Fibroblast of lung (primary cell): ENCODE data around the gene NACA. TPM values are rescaled to one million over a fixed set of nuclear protein-coding genes. Genes with fewer than 3 reads are reported as not detected.
A peak's percentile ranks its signal among the peaks of the same experiment; 100 is the strongest.

ENCODE experiments used
- DNase-seq, 2 donors: peaks; one replicate each; pipeline versions ENCODE4 v3.0.0 to v3.0.0-alpha.2; 2010; ENCODE audit warnings: low read depth in 2 of 2
- H2AFZ ChIP-seq: 2 replicates; pipeline ENCODE4 v1.5.1; 2012; ENCODE audit warnings: low read length, control low read depth, inconsistent platforms
- H3K27ac ChIP-seq: 2 replicates; pipeline ENCODE4 v1.5.1; 2011; ENCODE audit warnings: low read length, control low read depth; ENCODE audit not compliant: insufficient read depth
- H3K27me3 ChIP-seq: 2 replicates; pipeline ENCODE4 v1.5.1; 2011; ENCODE audit warnings: mild to moderate bottlenecking, low read length; ENCODE audit not compliant: control insufficient read depth, insufficient read depth
- H3K36me3 ChIP-seq: 2 replicates; pipeline ENCODE4 v1.5.1; 2011; ENCODE audit warnings: low read length; ENCODE audit not compliant: control insufficient read depth, insufficient read depth
- H3K4me1 ChIP-seq: 2 replicates; pipeline ENCODE4 v1.5.1; 2011; ENCODE audit warnings: low read length; ENCODE audit not compliant: control insufficient read depth, insufficient read depth; ENCODE audit errors: extremely low read depth
- H3K4me2 ChIP-seq: 2 replicates; pipeline ENCODE4 v1.5.1; 2011; ENCODE audit warnings: low read length, control low read depth; ENCODE audit not compliant: insufficient read depth; ENCODE audit errors: extremely low read depth
- H3K4me3 ChIP-seq, 4 experiments: fragments of 200-600 bp in 1 of 4; sonication (generic) in 1 of 4; replicated peaks in 1 of 4; 2 replicates each; pipeline ENCODE4 v1.5.1; 2011 to 2016; ENCODE audit warnings: low read length in 4 of 4, low read depth in 3 of 4, mild to moderate bottlenecking in 3 of 4, control low read depth in 2 of 4, inconsistent platforms in 1 of 4, mixed read lengths in 1 of 4; ENCODE audit not compliant: insufficient read depth in 1 of 4; ENCODE audit errors: control extremely low read depth in 1 of 4
- H3K79me2 ChIP-seq: 2 replicates; pipeline ENCODE4 v1.5.1; 2012; ENCODE audit warnings: mild to moderate bottlenecking, low read length, inconsistent platforms; ENCODE audit not compliant: control insufficient read depth, insufficient read depth
- H3K9ac ChIP-seq: 2 replicates; pipeline ENCODE4 v1.5.1; 2011; ENCODE audit warnings: mild to moderate bottlenecking, low read length, control low read depth; ENCODE audit not compliant: insufficient read depth
- H3K9me3 ChIP-seq: 2 replicates; pipeline ENCODE4 v1.5.1; 2012; ENCODE audit warnings: low read depth, low read length; ENCODE audit not compliant: control insufficient read depth, insufficient read depth
- H4K20me1 ChIP-seq: 2 replicates; pipeline ENCODE4 v1.5.1; 2011; ENCODE audit warnings: low read length; ENCODE audit not compliant: control insufficient read depth, insufficient read depth; ENCODE audit errors: extremely low read depth
- EZH2 ChIP-seq: IDR thresholded peaks from 2 replicates; pipeline ENCODE4 v1.5.1; 2012; ENCODE audit warnings: low read length, control low read depth, mild to moderate bottlenecking; ENCODE audit errors: missing control alignments
- polyA plus RNA-seq, 2 donors: library from polyadenylated mRNA; depleted of rRNA in 1 of 2; stranded (reverse) in 1 of 2; unstranded in 1 of 2; fragments of >200 nt; gene quantifications; 2 replicates each; pipeline ENCODE4 v1.2.1, GENCODE V29; 2011 to 2012; ENCODE audit warnings: missing spikeins in 1 of 2
- total RNA-seq: library from RNA; depleted of rRNA; stranded (reverse); fragments of >200 nt; gene quantifications from 2 replicates; pipeline ENCODE4 v1.2.1, GENCODE V29; 2014
- TF ChIP-seq, protein P1 (sequence below), 2 donors: IDR thresholded peaks in 1 of 2; conservative IDR thresholded peaks in 1 of 2; 1 replicate in 1 of 2; 2 replicates in 1 of 2; pipeline ENCODE4 v1.5.1; 2011 to 2012; ENCODE audit warnings: low read length in 2 of 2, control low read depth in 1 of 2, inconsistent platforms in 1 of 2, low read depth in 1 of 2, mild to moderate bottlenecking in 1 of 2

The NACA gene
- total and polyA plus RNA-seq, 2 donors (not counting 1 experiment from before 2014, with no cell fraction given): 971 to 1,188 TPM

DNA sequence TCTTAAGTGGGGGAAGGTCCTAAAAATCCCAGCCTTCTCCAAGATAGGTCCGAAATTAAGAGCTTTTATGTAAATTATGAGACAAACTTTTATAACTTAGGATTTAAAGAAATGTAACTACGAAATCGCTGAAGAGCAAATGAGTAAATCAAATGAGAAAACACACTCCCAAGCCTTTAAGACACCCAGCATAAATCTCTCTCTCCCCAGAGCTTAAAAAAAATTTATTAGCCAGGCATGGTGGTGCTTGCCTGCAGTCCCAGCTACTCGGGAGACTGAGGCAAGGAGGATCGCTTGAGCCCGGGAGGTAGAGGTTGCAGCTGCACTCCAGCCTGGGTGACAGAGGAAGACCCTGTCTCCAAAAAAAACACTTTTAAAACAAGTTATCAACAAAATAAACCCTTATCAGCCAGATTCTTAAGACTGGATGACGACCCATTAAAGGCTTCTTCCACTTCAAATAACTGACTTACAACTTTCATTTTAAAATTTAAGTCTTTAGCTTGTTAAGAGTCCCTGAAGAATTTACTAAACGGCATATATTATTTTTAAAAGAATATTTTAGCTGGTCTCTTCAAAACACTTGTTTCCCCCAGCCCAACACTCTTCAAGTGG lies 40.2 kb downstream of the NACA start:
- Histone ChIP-seq H3K4me2 (peak overlapping the region; percentile 90), H3K9ac (no peak overlapping the region), H2AFZ (no peak overlapping the region), H4K20me1 (no peaks in the 10 kb centered on the region), H3K4me1 (peaks cover 2% of the 10 kb centered on the region), H3K79me2 (peaks cover 79% of the 10 kb centered on the region), H3K27me3 (no peaks in the 10 kb centered on the region), H3K9me3 (no peaks in the 10 kb centered on the region), H3K27ac (no peak overlapping the region), H3K4me3 (peak overlapping the region; percentile 32 to 99 (median 46)), H3K36me3 (peaks cover 1% of the 10 kb centered on the region)
- DNase-seq: no peak
- no peak for TF ChIP-seq EZH2
- TF ChIP-seq, protein P1, sequence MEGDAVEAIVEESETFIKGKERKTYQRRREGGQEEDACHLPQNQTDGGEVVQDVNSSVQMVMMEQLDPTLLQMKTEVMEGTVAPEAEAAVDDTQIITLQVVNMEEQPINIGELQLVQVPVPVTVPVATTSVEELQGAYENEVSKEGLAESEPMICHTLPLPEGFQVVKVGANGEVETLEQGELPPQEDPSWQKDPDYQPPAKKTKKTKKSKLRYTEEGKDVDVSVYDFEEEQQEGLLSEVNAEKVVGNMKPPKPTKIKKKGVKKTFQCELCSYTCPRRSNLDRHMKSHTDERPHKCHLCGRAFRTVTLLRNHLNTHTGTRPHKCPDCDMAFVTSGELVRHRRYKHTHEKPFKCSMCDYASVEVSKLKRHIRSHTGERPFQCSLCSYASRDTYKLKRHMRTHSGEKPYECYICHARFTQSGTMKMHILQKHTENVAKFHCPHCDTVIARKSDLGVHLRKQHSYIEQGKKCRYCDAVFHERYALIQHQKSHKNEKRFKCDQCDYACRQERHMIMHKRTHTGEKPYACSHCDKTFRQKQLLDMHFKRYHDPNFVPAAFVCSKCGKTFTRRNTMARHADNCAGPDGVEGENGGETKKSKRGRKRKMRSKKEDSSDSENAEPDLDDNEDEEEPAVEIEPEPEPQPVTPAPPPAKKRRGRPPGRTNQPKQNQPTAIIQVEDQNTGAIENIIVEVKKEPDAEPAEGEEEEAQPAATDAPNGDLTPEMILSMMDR (conservative IDR thresholded peaks at IDR 0.05 in 1 of 2, IDR thresholded peaks at IDR 0.05 in 1 of 2; ENCODE audit: low read depth in 1 of 2, low read length in 2 of 2): no peak

DNA sequence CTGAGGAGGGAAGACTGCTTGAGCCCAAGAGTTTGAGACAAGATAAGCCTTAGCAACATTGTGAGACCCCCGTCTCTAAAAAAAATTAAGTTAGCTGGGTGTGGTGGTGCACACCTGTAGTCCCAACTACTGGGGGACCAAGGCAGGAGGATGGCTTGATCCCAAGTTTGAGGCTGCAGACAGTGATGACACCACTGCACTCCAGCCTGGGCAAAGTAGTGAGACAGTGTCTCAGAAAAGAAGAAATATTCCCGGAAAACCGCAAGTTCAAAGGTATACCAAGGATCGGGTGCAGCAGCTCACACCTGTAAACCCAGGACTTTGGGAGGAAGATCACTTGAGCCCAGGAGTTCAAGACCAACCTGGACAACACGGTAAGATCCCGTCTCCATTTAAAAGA lies 42.8 kb downstream of the NACA start:
- Histone ChIP-seq H3K36me3 (peaks cover 1% of the 10 kb centered on the region), H3K4me1 (no peaks in the 10 kb centered on the region), H3K27me3 (no peaks in the 10 kb centered on the region), H3K79me2 (peaks cover 99% of the 10 kb centered on the region), H3K4me3 (no peak overlapping the region), H3K9me3 (no peaks in the 10 kb centered on the region), H3K4me2 (no peak overlapping the region), H2AFZ (no peak overlapping the region), H3K27ac (no peak overlapping the region), H4K20me1 (no peaks in the 10 kb centered on the region), H3K9ac (no peak overlapping the region)
- DNase-seq: no peak
- TF ChIP-seq, protein P1 (conservative IDR thresholded peaks at IDR 0.05 in 1 of 2, IDR thresholded peaks at IDR 0.05 in 1 of 2; ENCODE audit: low read depth in 1 of 2, low read length in 2 of 2): no peak
- no peak for TF ChIP-seq EZH2

DNA sequence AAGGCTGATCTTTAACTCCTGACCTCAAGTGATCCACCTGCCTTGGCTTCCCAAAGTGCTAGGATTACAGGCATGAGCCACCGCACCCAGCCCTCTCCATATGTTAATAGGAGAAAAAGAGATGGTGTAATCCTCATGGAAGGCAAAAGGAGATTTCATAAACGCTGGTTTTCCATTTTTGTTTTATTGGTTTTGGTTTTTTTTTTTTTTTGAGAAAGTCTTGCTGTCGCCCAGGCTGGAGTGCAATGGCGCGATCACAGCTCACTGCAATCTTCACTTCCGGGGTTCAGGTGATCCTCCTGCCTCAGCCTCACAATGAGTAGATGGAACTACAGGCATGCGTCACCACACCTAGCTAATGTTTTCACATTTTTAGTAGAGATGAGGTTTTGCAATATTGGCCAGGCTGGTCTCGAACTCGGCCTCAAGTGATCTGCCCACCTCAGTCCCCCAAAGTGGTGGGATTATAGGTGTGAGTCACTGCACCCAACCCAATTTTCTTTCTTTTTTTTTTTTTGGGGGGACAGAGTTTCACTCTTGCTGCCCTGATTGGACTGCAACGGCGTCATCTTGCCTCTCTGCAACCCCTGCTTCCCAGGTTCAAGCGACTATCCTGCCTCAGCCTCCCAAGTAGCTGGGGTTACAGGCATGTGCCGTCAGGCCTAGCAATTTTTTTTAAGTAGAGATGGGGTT lies 45.1 kb downstream of the NACA start:
- Histone ChIP-seq H3K36me3 (peaks cover 1% of the 10 kb centered on the region), H4K20me1 (no peaks in the 10 kb centered on the region), H3K27ac (no peak overlapping the region), H3K4me1 (no peaks in the 10 kb centered on the region), H3K4me2 (no peak overlapping the region), H3K9ac (no peak overlapping the region), H2AFZ (no peak overlapping the region), H3K79me2 (peaks cover 99% of the 10 kb centered on the region), H3K4me3 (no peak overlapping the region), H3K9me3 (no peaks in the 10 kb centered on the region), H3K27me3 (no peaks in the 10 kb centered on the region)
- no peak for TF ChIP-seq EZH2
- TF ChIP-seq, protein P1 (conservative IDR thresholded peaks at IDR 0.05 in 1 of 2, IDR thresholded peaks at IDR 0.05 in 1 of 2; ENCODE audit: low read depth in 1 of 2, low read length in 2 of 2): no peak
- no peak for DNase-seq
